NCI-H187 (cell line): Measurements from ENCODE around the gene LYPD3.

Source experiments
- DNase-seq, 2 experiments: peaks; one replicate each; lab custom pipeline; 2025; lab: John Stamatoyannopoulos, UW

Gene LYPD3

GRCh38 chr19:43485951-43486350 lies 20.5 kb upstream of the LYPD3 start:
- no peak for DNase-seq

GRCh38 chr19:43483281-43483680 lies 17.9 kb upstream of the LYPD3 start:
- DNase-seq: no peak

GRCh38 chr19:43482193-43482592 lies 16.8 kb upstream of the LYPD3 start:
- DNase-seq: no peak

DNA sequence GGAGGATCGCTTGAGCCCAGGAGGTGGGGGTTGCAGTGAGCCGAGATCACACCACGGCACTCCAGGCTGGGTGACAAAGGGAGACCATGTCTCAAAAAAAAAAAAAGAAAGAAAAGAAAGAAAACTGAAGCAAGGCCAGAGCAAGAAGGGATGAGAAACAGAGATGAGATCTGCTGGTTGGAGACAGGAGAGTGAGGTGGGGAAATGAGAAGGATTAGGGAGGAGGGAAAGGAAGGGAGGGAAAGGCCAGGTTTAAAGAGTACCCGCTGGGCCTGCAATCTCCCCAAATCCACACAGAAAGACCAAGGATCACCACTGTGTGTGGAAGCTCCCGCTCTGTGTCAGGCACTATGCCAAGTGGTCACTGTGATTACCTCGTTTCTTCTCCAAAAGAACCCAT lies 16.3 kb upstream of the LYPD3 start:
- no peak for DNase-seq

GRCh38 chr19:43480574-43480973 lies 15.2 kb upstream of the LYPD3 start:
- DNase-seq: no peak

DNA sequence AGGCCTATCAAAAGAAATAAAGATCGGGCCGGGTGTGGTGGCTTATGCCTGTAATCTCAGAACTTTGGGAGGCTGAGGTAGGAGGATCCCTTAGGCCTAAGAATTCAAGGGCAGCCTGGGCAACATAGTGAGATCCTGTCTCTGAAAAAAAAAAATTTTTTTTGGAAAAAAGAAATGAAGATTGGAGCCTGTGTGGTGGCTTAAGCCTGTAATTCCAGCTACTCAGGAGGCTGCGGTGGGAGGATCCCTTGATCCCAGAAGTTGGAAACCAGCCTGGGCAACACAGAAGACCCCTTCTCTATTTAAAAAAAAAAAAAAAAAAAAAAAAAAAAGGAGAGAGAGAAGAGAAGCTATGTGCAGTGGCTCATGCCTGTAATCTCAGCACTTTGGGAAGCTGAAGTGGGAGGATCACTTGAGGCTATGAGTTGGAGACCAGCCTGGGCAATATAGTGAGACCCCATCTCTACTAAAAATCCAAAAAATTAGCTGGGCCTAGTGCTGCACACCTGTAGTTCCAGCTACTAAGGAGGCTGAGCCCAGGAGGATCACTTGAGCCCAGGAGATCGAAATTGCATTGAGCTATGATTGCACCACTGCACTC lies 14.7 kb upstream of the LYPD3 start:
- DNase-seq: no peak

- no peak for DNase-seq
Measured at GRCh38 chr19:43479226-43479625, 13.8 kb upstream of the LYPD3 start.

DNA sequence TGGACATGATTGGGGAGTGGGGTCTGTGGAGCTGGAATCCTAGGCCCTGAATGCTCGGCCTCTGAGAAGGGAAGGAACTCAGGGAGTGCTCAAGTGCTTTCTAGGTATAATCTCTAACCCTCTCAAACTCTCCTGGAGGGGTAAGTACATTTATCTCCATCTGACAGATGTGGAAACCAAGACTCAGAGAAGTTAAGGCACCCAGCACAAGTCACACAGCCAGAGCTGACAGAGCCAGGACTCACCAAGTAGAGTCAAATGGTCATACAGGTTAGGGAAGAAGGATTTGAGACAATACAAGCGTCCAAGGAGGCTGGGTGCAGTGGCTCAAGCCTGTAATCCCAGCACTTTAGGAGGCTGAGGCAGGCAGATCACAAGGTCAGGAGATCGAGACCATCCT lies 12.9 kb upstream of the LYPD3 start:
- no peak for DNase-seq

DNA sequence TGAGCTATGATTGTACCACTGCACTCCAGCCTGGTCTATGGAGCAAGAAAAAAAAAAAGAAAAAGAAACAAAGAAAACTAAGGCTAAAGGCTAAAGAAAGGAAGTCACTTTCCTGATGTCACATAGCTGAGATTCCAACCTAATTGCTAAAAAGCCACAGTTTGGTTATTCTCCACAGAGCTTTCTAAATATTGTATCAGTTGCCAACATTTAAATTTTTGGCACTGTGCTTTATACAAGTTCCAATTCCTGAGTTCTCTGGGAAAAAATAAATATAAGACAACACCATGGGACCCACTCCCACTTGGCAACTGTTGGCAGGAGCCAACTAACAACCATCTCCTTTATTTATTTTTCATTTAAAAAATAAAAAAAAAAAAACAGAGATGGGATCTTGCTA lies 11.2 kb upstream of the LYPD3 start:
- DNase-seq: no peak

- peak in 1 of 2 experiments; percentile 59 for DNase-seq
Measured at GRCh38 chr19:43474986-43475705, 9.7 kb upstream of the LYPD3 start.

GRCh38 chr19:43474487-43474886 lies 9.1 kb upstream of the LYPD3 start:
- no peak for DNase-seq

DNA sequence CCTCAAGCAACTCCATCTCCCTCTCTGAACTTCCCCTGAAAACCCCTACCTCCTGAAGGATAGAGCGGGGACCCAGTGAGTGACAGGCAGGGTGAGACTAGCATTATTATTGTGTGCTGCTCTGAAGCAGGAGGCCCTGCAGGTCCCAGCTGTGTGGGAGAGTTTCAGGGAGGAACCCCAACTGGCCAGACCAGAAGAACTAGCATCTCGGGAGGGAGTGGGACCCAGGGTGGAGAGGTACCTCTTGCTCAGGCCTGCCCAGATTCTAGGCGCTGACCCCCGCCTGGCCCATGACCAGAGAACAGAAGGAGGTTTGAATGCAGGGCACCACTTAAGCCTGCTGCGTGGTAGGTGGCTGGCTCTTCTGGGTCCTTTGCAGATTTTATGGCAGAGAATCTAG lies 5.7 kb upstream of the LYPD3 start:
- DNase-seq: no peak

- no peak for DNase-seq
Measured at GRCh38 chr19:43470288-43470687, 4.9 kb upstream of the LYPD3 start.

- no peak for DNase-seq
Measured at GRCh38 chr19:43469160-43469480, 3.7 kb upstream of the LYPD3 start.

DNA sequence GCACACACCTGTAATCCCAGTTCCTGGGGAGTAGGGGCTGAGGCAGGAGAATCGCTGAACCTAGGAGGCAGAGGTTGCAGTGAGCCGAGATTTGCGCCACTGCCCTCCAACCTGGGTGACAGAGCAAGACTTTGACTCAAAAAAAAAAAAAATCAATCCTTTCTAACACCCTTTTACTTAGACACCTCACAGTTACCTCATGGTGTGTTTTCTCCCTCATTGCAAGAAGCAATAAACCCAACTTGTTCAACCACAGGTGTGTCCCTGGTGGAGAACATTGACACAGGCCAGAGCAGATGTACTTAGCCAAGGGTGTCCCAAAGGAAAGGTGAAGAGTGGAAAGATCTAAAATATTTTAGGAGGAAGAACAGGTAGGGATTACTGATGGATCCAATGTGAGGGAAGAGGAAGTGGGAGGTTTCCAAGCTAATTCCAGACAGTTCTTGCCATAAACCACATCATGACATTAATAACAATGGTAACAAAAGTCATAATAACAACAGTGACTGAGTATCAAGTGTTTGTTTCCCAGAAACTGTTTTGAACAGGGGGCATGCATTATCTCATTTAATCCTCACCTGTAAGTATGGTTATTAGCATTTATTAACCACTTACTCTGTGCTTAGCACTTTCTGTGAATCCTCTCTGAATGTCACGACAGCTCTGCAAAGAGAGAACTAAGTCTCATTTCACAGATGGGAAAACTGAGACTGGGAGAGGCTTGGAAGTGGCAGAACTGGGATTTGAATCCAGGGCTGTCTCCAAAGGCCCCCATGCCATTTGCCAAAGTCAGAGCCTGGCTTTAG lies 3.1 kb upstream of the LYPD3 start:
- DNase-seq: no peak

DNA sequence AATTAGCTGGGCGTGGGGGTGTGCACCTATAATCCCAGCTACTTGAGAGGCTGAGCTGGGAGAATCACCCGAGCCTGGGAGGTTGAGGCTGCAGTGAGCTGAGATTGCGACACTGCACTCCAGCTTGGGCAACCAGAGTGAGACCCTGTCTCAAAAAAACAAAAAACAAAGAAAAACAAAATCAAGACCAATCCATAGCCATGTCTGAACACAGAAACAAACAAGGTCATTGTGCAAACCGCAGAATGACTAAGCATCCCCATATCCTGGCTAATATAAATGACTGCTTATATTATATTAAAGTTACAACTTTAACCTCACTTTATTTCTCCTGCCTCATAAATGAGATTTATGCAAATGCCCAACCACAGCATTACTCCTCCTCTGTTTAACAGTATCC lies 2.3 kb upstream of the LYPD3 start:
- no peak for DNase-seq

GRCh38 chr19:43467276-43467675 lies 1.9 kb upstream of the LYPD3 start:
- DNase-seq: no peak

DNA sequence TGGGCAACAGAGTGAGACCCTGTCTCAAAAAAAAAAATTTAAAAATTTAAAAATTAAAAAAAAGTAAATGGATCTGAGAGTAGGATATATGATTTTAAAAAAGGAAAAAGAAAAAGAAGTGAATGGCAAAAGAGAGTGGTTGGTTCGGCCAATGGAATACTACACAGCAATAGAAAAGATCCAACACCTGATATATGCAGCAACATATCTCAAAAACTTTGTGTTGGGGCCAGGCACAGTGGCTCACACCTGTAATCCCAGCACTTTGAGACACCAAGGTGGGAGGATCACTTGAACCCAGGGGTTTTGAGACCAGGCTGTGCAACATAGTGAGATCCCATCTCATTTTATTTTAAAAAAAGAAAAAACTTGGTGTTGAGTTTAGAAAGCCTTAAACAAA lies 1.4 kb upstream of the LYPD3 start:
- DNase-seq: no peak

- DNase-seq: no peak
Measured at GRCh38 chr19:43464134-43464775, 1.2 kb downstream of the LYPD3 start.

GRCh38 chr19:43463381-43464133 lies 1.9 kb downstream of the LYPD3 start:
- DNase-seq: peak; percentile 38 to 43

DNA sequence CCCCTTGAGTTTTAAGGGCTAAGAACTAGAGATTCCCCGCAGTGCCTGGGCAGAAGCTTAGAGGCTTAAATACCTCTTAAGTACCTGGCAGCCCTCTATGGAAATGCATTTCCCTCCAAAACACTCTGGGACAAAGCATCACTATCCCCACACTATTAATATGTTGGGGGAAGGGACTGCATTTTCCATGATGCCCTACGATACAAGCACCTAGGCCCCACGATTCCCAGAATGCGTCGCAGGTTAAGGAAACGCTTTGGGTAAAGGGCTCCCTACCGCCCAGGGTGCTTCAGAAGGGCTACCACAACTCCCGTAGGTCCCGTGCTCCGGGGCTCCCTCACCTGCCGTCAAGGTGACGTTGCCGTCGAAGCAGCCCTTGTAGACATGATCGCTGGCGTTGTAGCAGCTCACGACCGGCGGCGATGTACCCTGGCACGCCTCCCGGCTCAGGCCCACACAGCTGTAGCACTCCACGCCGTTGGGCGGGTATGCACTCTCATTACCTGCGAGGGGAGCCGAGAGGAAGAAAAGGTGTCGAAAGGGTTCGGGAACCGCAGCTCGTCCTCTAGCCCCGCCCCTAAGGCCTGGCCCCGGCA lies 2.5 kb downstream of the LYPD3 start:
- no peak for DNase-seq

DNA sequence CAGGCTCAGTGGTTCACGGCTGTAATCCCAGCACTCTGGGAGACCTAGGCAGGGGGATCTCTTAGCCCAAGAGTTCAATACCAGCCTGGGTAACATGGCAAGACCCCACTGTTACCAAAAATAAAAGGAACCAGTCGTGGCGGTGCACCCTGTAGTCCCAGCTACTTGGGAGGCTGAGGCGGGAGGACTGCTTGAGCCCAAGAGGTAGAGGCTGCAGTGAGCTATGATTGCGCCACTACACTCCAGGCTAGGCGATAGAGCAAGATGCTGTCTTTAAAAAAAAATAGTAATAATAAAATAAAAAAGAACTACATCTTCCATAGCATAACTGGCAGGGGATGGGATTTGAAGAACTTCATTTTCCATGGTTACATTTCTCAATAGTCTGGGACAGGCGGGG lies 3.0 kb downstream of the LYPD3 start:
- no peak for DNase-seq
